Astrocyte of the spinal cord (primary cell): Measurements from ENCODE around the gene CGNL1.

Source experiments
- DNase-seq: peaks from one replicate; pipeline ENCODE4 v3.0.0; 2011; ENCODE audit warnings: low read depth, low spot score
- H3K4me3 ChIP-seq: 2 replicates; pipeline ENCODE4 v1.5.1; 2011; ENCODE audit warnings: low read depth, mild to moderate bottlenecking, low read length, moderate library complexity
- in situ Hi-C: cut with HindIII; loops from 2 replicates; pipeline ENCODE4 v1.10.0; 2017; ENCODE audit warnings: low sequenced_read_pairs
- TF ChIP-seq, protein P1 (sequence below): IDR thresholded peaks from 2 replicates; pipeline ENCODE4 v1.5.1; 2012; ENCODE audit warnings: low read depth, mild to moderate bottlenecking, low read length, inconsistent platforms

Gene CGNL1

GRCh38 chr15:57421551-57421950, 45.2 kb downstream of the CGNL1 start:
- DNase-seq = no peak
- no peak overlapping the region for H3K4me3 ChIP-seq
- TF ChIP-seq, protein P1, sequence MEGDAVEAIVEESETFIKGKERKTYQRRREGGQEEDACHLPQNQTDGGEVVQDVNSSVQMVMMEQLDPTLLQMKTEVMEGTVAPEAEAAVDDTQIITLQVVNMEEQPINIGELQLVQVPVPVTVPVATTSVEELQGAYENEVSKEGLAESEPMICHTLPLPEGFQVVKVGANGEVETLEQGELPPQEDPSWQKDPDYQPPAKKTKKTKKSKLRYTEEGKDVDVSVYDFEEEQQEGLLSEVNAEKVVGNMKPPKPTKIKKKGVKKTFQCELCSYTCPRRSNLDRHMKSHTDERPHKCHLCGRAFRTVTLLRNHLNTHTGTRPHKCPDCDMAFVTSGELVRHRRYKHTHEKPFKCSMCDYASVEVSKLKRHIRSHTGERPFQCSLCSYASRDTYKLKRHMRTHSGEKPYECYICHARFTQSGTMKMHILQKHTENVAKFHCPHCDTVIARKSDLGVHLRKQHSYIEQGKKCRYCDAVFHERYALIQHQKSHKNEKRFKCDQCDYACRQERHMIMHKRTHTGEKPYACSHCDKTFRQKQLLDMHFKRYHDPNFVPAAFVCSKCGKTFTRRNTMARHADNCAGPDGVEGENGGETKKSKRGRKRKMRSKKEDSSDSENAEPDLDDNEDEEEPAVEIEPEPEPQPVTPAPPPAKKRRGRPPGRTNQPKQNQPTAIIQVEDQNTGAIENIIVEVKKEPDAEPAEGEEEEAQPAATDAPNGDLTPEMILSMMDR = no peak
- in situ Hi-C loops = no loop called here

DNA sequence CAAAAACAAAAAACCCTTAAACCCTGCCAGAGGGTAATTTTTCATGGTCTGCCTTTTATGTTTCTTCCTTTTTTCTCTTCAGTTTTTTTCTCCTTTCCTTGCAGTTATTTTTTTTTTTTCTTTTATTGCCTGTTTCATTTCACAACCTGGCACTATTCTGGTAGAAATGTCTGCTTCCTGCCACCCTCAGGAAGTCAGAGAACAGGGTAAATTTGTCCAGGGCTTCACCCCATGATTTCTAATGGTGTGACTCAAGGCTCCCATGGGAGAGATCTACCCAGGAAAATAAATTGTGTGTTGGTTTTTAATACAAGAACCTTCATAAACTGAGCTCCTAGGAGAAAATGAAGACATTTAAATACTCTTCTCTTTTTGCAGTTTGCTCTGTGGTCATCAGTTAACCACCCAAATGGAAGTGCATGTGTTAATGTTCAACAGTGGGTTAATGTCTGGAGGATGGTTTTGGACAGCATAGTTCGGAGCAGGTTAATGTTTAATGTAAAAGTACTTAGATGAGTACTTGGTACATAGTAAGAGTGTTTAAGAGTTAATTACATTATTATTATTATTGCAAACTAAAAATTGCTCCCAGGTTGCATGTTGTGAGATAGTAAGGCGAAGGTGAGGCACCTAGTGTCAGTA, 45.9 kb downstream of the CGNL1 start:
- TF ChIP-seq, protein P1 = no peak
- no peak for DNase-seq
- no peak overlapping the region for H3K4me3 ChIP-seq
- in situ Hi-C loops = no loop called here

- DNase-seq = no peak
- no peak overlapping the region for H3K4me3 ChIP-seq
- in situ Hi-C loops = no loop called here
- TF ChIP-seq, protein P1 = no peak
These were observed 47.4 kb downstream of the CGNL1 start for GRCh38 chr15:57423599-57424140.

- TF ChIP-seq, protein P1 = no peak
- DNase-seq = no peak
- no peak overlapping the region for H3K4me3 ChIP-seq
- in situ Hi-C loops = no loop called here
These were observed 48.5 kb downstream of the CGNL1 start for GRCh38 chr15:57424628-57425405.

- in situ Hi-C loops = no loop called here
- no peak overlapping the region for H3K4me3 ChIP-seq
- no peak for DNase-seq
- TF ChIP-seq, protein P1 = no peak
These were observed 49.5 kb downstream of the CGNL1 start for GRCh38 chr15:57425842-57426241.

DNA sequence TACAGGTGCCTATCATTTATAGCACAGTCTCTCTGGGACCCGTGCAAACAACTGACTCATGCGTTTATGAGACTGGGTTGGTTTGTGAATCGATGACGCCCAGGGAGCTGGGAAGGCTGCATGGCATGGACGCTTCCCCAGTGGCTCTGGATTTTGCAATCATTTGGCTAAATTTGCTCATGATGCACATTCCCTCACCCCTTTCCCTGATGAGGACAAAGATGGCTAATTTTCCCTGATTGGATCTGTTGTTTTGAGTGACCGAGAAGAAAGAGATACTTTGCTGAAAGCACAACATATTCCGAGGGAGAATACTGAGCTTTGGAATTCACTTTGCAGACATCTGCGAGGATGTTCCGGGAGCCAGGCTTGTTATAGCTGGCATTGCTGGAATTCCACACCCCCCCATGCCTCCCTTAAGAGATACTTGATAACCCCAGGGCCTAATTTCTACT, 51.1 kb downstream of the CGNL1 start:
- H3K4me3 ChIP-seq = no peak overlapping the region
- DNase-seq = no peak
- TF ChIP-seq, protein P1 = no peak

More for the DNA sequence above, 51.1 kb downstream of the CGNL1 start:
- in situ Hi-C loops = no loop called here
